Adrenal gland (tissue), 12 donors: ENCODE data around the gene RIGI. TPM values are rescaled to one million over a fixed set of nuclear protein-coding genes. Genes with fewer than 3 reads are reported as not detected.

Experiments
- DNase-seq, 7 donors: peaks; one replicate each; pipeline ENCODE4 v3.0.0-alpha.2; 2019 to 2020
- H3K27ac ChIP-seq, 5 donors: fragments of 200-600 bp; sonication (generic) in 4 of 5; 1 replicate in 3 of 5; 2 replicates in 2 of 5; pipeline versions ENCODE4 v1.5.1 to v1.8.0; 2016 to 2020; ENCODE audit warnings: mild to moderate bottlenecking in 1 of 5
- H3K27me3 ChIP-seq: fragments of 200-600 bp; 2 replicates; pipeline ENCODE4 v1.8.0; 2021
- H3K36me3 ChIP-seq, 2 donors: fragments of 200-600 bp; replicated peaks in 1 of 2; 1 replicate in 1 of 2; 2 replicates in 1 of 2; pipeline versions ENCODE4 v1.5.1 to v1.8.0; 2018 to 2022
- H3K4me1 ChIP-seq, 2 donors: fragments of 200-600 bp; replicated peaks in 1 of 2; 1 replicate in 1 of 2; 2 replicates in 1 of 2; pipeline versions ENCODE4 v1.5.1 to v1.8.0; 2018 to 2021
- H3K4me3 ChIP-seq, 4 donors: fragments of 200-600 bp; sonication (generic) in 3 of 4; one replicate each; pipeline ENCODE4 v1.5.1; 2016 to 2018
- H3K9me3 ChIP-seq, 3 donors: fragments of 200-600 bp; sonication (generic) in 1 of 3; replicated peaks in 1 of 3; 1 replicate in 2 of 3; 2 replicates in 1 of 3; pipeline versions ENCODE4 v1.5.1 to v1.8.0; 2016 to 2021
- POLR2A ChIP-seq, 2 donors: fragments of 450-650 bp; IDR thresholded peaks; one replicate each; pipeline ENCODE4 v1.6.1; 2017; ENCODE audit warnings: antibody characterized with exemption in 2 of 2, mild to moderate bottlenecking in 2 of 2, moderate library complexity in 1 of 2
- WGBS, 4 donors: extraction: QIAGEN DNeasy Blood & Tissue Kit in 2 of 4; methylation state at CpG; one replicate each; pipeline versions ENCODE4 v1.1.5 to v1.1.7; 2013 to 2017; 5-methylcytosine and 5-hydroxymethylcytosine counted together
- intact Hi-C, 2 donors: fragments of 100-400 bp; cut with DNase I; formaldehyde crosslinking; loops; one replicate each; pipeline versions ENCODE4 v1.14.1 to v1.15.0; 2022 to 2023
- polyA plus RNA-seq, 3 donors: library from polyadenylated mRNA; stranded (reverse); fragments of 200-250 nt in 2 of 3; fragments of 350-450 nt in 1 of 3; fragmentation: Illumina TruSeq in 1 of 3; extraction: RNeasy Lipid Tissue Mini Kit (QIAGEN cat#74804) in 1 of 3; gene quantifications; one replicate each; pipeline ENCODE4 v1.2.3, GENCODE V29; 2013 to 2014
- total RNA-seq, 9 donors: library from RNA; depleted of rRNA in 4 of 9; stranded (reverse); fragments of >200 nt in 4 of 9; fragments of 120-200 nt in 1 of 9; fragmentation: NEBNext Ultra II Directional in 1 of 9; extraction: Animal tissue kit (Norgen Biotek cat#: 25700) in 1 of 9; gene quantifications; one replicate each; pipeline versions ENCODE4 v1.1.0 to v1.2.4, GENCODE V29; 2013 to 2023
- TF ChIP-seq, protein P1 (sequence below), 6 experiments: fragments of 450-650 bp in 4 of 6; fragments of 200-600 bp in 2 of 6; sonication (generic) in 1 of 6; IDR thresholded peaks; 1 replicate in 5 of 6; 2 replicates in 1 of 6; pipeline versions ENCODE4 v1.5.1 to v1.8.0; 2016 to 2021; ENCODE audit warnings: antibody characterized with exemption in 6 of 6, mild to moderate bottlenecking in 2 of 6, moderate library complexity in 1 of 6
- donor health status: healthy with polysubstance abuse.
- donor health status: Bipolar disorder and iron deficiency.
- donor health status: DM: yes; HTN: yes; CAD: no.
- donor health status: DM: no; HTN: no; CAD: no.
- donor health status: DM: no; HTN: no; CAD: no.
- donor health status: DM: yes; HTN: yes; CAD: no.

RIGI gene
- total and polyA plus RNA-seq, 12 donors, result 4.4 to 13.2 (median 7.9) TPM

DNA sequence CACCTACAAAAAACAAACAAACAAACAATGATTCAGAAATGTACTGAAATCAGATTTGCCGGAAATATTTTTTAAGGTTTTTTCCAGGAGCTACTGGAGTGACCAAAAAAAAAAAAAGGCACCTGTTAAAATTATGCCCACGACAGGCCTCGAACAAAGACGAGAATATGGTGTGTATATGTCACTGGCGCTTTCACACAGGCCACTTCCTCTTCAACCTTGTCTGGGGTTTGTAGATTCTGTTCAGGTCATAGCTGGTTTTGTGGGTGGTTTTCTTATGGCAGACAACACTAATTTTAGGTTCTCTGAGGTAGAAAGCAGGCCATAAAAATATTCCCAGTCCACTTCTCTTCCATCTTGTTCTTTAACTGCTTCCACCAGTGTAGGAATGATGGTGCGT, 40.0 kb upstream of the RIGI start:
- WGBS, 4 donors, result 89 to 96% (median 93%) methylated on average over 6 of the region's 6 CpGs
- no peak for DNase-seq
- no peak for TF ChIP-seq POLR2A (IDR thresholded peaks at IDR 0.05)
- TF ChIP-seq, protein P1, sequence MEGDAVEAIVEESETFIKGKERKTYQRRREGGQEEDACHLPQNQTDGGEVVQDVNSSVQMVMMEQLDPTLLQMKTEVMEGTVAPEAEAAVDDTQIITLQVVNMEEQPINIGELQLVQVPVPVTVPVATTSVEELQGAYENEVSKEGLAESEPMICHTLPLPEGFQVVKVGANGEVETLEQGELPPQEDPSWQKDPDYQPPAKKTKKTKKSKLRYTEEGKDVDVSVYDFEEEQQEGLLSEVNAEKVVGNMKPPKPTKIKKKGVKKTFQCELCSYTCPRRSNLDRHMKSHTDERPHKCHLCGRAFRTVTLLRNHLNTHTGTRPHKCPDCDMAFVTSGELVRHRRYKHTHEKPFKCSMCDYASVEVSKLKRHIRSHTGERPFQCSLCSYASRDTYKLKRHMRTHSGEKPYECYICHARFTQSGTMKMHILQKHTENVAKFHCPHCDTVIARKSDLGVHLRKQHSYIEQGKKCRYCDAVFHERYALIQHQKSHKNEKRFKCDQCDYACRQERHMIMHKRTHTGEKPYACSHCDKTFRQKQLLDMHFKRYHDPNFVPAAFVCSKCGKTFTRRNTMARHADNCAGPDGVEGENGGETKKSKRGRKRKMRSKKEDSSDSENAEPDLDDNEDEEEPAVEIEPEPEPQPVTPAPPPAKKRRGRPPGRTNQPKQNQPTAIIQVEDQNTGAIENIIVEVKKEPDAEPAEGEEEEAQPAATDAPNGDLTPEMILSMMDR (IDR thresholded peaks at IDR 0.05), result no peak
- intact Hi-C loops, result no loop called here
- Histone ChIP-seq H3K36me3 (peaks cover 0 to 33% of the 10 kb centered on the region in 2 donors), H3K4me1 (peaks cover 0 to 9% of the 10 kb centered on the region in 2 donors), H3K9me3 (no peaks in the 10 kb centered on the region), H3K4me3 (no peak overlapping the region), H3K27me3 (no peaks in the 10 kb centered on the region), H3K27ac (no peak overlapping the region)

DNA sequence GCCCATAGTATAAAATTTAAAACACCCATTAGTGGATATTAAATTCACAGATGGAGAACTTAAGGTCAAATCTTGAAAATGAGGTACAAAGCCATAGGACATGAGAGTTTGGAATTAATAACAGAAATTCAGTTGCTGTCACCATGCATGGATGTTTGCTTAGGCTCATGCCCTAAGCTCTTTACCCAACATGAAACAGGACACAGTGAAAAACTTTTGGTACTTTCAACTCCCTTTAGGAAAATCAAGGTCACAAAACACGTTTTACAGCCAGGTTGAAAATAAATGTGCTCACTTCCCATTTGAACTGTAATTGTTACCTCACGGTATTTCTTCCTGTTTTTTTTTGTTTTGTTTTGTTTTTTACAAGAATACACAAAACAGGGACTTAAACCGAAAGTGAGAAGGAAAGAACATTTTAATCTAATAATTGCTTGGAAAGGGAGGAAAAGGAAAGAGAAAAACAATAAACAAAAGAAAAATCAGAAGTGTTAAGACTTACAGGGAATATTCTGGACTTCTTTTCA, 32.5 kb upstream of the RIGI start:
- TF ChIP-seq, protein P1 (IDR thresholded peaks at IDR 0.05), result no peak
- no peak for TF ChIP-seq POLR2A (IDR thresholded peaks at IDR 0.05)
- H3K4me1 ChIP-seq, result peaks cover 5 to 13% of the 10 kb centered on the region in 2 donors
- WGBS, 4 donors, result 23 to 29% (median 28%) methylated on average over 3 of the region's 3 CpGs
- H3K27me3 ChIP-seq, result no peaks in the 10 kb centered on the region
- no peaks in the 10 kb centered on the region for H3K9me3 ChIP-seq
- H3K27ac ChIP-seq, result peak overlapping the region in 1 of 5 donors; percentile 15
- intact Hi-C loops, result no loop called here
- no peaks in the 10 kb centered on the region for H3K36me3 ChIP-seq
- no peak for DNase-seq
- no peak overlapping the region for H3K4me3 ChIP-seq

DNA sequence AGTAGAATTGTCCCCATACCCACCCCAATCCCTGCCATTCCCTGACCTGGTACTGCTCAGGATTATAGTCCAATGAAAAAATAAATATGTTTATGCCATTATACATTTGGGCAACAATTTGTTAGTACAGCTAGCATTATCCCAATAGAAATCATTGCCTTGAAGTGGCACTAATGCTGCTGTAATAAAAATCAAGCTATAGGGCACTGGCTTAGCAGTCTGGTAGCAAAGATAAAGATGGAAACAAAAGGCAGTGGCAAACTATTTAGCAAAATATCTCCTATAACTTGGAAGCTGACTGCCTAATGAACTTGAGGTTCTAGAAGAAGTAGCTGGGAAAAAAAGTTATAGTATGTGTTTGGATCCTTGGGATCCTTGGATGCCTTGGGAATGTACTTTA, 28.6 kb upstream of the RIGI start:
- H3K4me1 ChIP-seq, result peaks cover 5 to 28% of the 10 kb centered on the region in 2 donors
- no peaks in the 10 kb centered on the region for H3K36me3 ChIP-seq
- H3K27ac ChIP-seq, result no peak overlapping the region
- no peaks in the 10 kb centered on the region for H3K9me3 ChIP-seq
- intact Hi-C loops, result no loop called here
- no peak overlapping the region for H3K4me3 ChIP-seq
- no peak for DNase-seq
- no peaks in the 10 kb centered on the region for H3K27me3 ChIP-seq
- no peak for TF ChIP-seq POLR2A (IDR thresholded peaks at IDR 0.05)
- TF ChIP-seq, protein P1 (IDR thresholded peaks at IDR 0.05), result no peak

DNA sequence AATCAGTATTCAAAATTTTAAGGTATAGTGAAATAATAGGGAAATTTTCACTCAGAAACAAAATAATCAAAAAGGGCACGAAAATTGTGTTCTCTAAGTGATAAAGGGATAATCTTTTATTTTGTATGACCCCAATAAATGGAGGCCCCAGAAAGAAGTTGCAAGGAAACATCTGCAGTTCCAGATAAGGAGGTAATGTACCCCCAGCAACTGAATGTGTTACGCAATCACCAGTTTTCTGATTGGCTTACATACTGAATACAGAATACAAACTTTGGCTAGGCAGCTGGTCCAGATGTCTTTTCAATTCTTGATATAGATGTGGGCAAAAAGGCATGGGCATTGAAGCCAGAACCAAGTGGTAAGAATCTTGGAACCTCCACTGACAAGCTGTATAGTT, 28.1 kb upstream of the RIGI start:
- peaks cover 5 to 28% of the 10 kb centered on the region in 2 donors for H3K4me1 ChIP-seq
- no peak overlapping the region for H3K4me3 ChIP-seq
- TF ChIP-seq, protein P1 (IDR thresholded peaks at IDR 0.05), result no peak
- no peak for TF ChIP-seq POLR2A (IDR thresholded peaks at IDR 0.05)
- DNase-seq, result no peak
- intact Hi-C loops, result no loop called here
- WGBS, 4 donors, result 77 to 86% (median 81%) methylated on average over 2 of the region's 2 CpGs
- no peaks in the 10 kb centered on the region for H3K36me3 ChIP-seq
- H3K9me3 ChIP-seq, result no peaks in the 10 kb centered on the region
- no peak overlapping the region for H3K27ac ChIP-seq
- H3K27me3 ChIP-seq, result no peaks in the 10 kb centered on the region
